Measurements from ENCODE around the gene C6. TPM values are rescaled to one million over a fixed set of nuclear protein-coding genes. Genes with fewer than 3 reads are reported as not detected.

Gene C6
- total RNA-seq, 1 donor = 0.27 TPM

DNA sequence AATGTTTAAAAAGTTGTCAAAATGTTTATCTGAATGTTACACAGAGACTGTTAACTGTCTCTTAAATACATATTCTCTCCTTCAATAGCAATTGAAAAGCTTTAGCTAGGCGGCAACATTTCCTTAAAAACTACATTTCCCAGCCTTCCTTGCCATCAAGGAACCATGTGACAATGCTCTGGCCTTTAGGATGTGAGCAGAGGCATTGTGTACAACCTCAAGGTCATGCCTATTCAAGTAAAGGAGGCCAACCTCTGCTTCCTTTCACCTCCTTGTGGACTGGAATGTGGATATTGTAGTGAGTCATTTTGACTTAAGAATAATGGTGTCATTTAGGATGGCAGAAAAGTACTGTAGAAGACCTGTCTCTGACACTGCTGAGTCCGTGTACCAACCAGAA, 118.5 kb downstream of the C6 start:
- no peak for DNase-seq (ENCODE audit: low read depth)
- TF ChIP-seq, protein P1, sequence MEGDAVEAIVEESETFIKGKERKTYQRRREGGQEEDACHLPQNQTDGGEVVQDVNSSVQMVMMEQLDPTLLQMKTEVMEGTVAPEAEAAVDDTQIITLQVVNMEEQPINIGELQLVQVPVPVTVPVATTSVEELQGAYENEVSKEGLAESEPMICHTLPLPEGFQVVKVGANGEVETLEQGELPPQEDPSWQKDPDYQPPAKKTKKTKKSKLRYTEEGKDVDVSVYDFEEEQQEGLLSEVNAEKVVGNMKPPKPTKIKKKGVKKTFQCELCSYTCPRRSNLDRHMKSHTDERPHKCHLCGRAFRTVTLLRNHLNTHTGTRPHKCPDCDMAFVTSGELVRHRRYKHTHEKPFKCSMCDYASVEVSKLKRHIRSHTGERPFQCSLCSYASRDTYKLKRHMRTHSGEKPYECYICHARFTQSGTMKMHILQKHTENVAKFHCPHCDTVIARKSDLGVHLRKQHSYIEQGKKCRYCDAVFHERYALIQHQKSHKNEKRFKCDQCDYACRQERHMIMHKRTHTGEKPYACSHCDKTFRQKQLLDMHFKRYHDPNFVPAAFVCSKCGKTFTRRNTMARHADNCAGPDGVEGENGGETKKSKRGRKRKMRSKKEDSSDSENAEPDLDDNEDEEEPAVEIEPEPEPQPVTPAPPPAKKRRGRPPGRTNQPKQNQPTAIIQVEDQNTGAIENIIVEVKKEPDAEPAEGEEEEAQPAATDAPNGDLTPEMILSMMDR (IDR thresholded peaks at IDR 0.05; ENCODE audit: insufficient read depth, low read length) = no peak
- H3K4me3 ChIP-seq (ENCODE audit: low read depth, low read length) = no peak overlapping the region

DNA sequence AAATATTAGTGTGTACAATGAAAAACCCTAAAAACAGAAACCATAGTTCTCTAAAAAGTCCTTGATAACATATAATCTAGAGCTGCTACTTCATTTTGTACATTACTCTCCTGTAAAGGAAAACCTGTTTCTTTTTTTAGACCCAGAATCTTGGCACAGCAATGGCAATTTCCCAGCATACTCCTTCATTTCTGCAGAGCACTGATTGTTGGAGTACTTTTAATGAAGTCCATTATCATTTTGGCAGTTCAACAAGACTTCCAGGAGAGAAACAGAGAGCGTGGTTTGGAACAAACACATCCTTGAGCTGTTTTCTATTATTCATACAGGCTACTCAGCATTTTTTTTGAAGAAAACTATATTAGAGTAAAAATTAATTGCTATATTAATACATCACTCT, 119.5 kb downstream of the C6 start:
- TF ChIP-seq, protein P1 (IDR thresholded peaks at IDR 0.05; ENCODE audit: insufficient read depth, low read length) = no peak

More for the DNA sequence above, 119.5 kb downstream of the C6 start:
- DNase-seq (ENCODE audit: low read depth) = peak; percentile 61
- no peak overlapping the region for H3K4me3 ChIP-seq (ENCODE audit: low read depth, low read length)

Other genes with a start within 250 kb of the C6 start
- gene MROH2B, start 142.2 kb downstream of the C6 start, total RNA-seq (ENCODE audit: low replicate concordance) = not detected in 2 replicates

Measured in fibroblast of the aortic adventitia (primary cell).